ENCODE results near the gene LLGL2.

DNA sequence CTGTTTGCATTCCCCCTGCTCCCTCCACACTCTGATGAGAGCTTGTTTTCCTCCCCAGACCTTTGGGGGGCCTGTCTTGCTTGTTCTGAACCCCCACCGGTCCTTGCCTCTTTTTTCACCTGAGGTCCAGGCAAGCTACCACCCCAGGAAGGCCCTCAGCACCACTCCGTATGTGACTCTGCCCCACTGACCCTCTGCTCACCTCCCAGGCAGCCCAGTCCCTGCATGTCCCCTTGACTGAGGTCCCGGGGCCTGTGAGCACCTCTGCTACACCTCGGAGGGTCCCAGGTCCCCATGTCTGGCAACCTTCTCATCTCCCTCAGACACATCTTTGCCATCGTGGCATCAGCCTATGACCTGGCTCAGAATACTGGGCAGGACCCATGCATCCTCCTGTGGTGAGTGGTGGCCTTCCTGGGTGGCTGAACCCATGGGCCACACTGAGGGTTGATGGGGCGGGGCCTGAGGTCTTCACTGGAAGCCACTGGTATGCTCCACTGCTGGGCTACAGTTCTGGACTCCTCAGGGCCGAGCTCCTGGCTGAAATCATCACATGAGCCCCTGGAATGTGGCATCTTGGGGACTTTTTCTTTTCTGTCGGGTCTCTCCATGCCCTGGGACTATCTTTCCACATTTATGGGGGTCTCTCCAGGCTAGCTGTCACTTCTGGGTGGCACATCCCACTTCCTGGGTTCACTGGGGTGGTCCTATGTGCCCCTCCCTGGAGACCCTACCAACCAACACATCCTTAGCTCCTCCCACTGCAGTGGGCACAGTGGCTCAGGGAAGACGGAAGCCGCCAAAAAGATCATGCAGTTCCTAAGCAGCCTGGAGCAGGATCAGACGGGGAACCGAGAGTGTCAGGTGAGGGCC is 65.6 kb downstream of the LLGL2 start:
- TF ChIP-seq, protein P1, sequence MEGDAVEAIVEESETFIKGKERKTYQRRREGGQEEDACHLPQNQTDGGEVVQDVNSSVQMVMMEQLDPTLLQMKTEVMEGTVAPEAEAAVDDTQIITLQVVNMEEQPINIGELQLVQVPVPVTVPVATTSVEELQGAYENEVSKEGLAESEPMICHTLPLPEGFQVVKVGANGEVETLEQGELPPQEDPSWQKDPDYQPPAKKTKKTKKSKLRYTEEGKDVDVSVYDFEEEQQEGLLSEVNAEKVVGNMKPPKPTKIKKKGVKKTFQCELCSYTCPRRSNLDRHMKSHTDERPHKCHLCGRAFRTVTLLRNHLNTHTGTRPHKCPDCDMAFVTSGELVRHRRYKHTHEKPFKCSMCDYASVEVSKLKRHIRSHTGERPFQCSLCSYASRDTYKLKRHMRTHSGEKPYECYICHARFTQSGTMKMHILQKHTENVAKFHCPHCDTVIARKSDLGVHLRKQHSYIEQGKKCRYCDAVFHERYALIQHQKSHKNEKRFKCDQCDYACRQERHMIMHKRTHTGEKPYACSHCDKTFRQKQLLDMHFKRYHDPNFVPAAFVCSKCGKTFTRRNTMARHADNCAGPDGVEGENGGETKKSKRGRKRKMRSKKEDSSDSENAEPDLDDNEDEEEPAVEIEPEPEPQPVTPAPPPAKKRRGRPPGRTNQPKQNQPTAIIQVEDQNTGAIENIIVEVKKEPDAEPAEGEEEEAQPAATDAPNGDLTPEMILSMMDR (IDR thresholded peaks at IDR 0.05; ENCODE audit: low read depth, low read length), result no peak
- TF ChIP-seq, protein P2, sequence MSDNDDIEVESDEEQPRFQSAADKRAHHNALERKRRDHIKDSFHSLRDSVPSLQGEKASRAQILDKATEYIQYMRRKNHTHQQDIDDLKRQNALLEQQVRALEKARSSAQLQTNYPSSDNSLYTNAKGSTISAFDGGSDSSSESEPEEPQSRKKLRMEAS (IDR thresholded peaks at IDR 0.05; ENCODE audit: low read depth, low read length), result no peak
- TF ChIP-seq POLR2A (IDR thresholded peaks at IDR 0.05; ENCODE audit: extremely low read depth, insufficient read length), result no peak

Data from NB4 (cell line).